Progenitor cell of endocrine pancreas (in vitro differentiated cells): ENCODE data around the gene PDXP. TPM values are rescaled to one million over a fixed set of nuclear protein-coding genes. Genes with fewer than 3 reads are reported as not detected.

ENCODE experiments used
- DNase-seq: peaks from one replicate; pipeline ENCODE4 v3.0.0; 2021; ENCODE audit warnings: low spot score; ENCODE audit not compliant: unreplicated experiment
- H3K27ac Mint-ChIP-seq: 2 replicates; pipeline ENCODE4 v1.8.0; 2021; ENCODE audit warnings: mild to moderate bottlenecking, moderate library complexity, mixed read lengths
- H3K27me3 Mint-ChIP-seq: 2 replicates; pipeline ENCODE4 v1.8.0; 2021; ENCODE audit warnings: mixed read lengths
- H3K36me3 Mint-ChIP-seq: 2 replicates; pipeline ENCODE4 v1.8.0; 2022; ENCODE audit warnings: mixed read lengths; ENCODE audit not compliant: insufficient read depth
- H3K4me1 Mint-ChIP-seq: 2 replicates; pipeline ENCODE4 v1.8.0; 2021; ENCODE audit warnings: low read depth, mixed read lengths
- H3K4me3 Mint-ChIP-seq: 2 replicates; pipeline ENCODE4 v1.8.0; 2021; ENCODE audit warnings: low read depth, mild to moderate bottlenecking, moderate library complexity, mixed read lengths
- H3K9me3 Mint-ChIP-seq: 2 replicates; pipeline ENCODE4 v1.8.0; 2021; ENCODE audit warnings: low read depth, mixed read lengths
- CTCF ChIP-seq: fragments of 200-600 bp; sonication (generic); IDR thresholded peaks from one replicate; pipeline ENCODE4 v1.5.0; 2021; ENCODE audit warnings: antibody characterized with exemption, mild to moderate bottlenecking; ENCODE audit not compliant: unreplicated experiment
- total RNA-seq: library from RNA; stranded (reverse); gene quantifications from 2 replicates; pipeline ENCODE4 v1.2.1, GENCODE V29; 2021

The PDXP gene
- total RNA-seq, 1 donor from 2014 or later = 17.7 TPM

- Mint-ChIP-seq H3K36me3 (peaks cover 8% of the 10 kb centered on the region), H3K9me3 (no peaks in the 10 kb centered on the region), H3K27me3 (no peaks in the 10 kb centered on the region), H3K4me1 (peaks cover 2% of the 10 kb centered on the region), H3K27ac (no peak overlapping the region), H3K4me3 (no peak overlapping the region)
- TF ChIP-seq CTCF = no peak
- DNase-seq = no peak
Measured at GRCh38 chr22:37621352-37621860, 37.1 kb upstream of the PDXP start.

DNA sequence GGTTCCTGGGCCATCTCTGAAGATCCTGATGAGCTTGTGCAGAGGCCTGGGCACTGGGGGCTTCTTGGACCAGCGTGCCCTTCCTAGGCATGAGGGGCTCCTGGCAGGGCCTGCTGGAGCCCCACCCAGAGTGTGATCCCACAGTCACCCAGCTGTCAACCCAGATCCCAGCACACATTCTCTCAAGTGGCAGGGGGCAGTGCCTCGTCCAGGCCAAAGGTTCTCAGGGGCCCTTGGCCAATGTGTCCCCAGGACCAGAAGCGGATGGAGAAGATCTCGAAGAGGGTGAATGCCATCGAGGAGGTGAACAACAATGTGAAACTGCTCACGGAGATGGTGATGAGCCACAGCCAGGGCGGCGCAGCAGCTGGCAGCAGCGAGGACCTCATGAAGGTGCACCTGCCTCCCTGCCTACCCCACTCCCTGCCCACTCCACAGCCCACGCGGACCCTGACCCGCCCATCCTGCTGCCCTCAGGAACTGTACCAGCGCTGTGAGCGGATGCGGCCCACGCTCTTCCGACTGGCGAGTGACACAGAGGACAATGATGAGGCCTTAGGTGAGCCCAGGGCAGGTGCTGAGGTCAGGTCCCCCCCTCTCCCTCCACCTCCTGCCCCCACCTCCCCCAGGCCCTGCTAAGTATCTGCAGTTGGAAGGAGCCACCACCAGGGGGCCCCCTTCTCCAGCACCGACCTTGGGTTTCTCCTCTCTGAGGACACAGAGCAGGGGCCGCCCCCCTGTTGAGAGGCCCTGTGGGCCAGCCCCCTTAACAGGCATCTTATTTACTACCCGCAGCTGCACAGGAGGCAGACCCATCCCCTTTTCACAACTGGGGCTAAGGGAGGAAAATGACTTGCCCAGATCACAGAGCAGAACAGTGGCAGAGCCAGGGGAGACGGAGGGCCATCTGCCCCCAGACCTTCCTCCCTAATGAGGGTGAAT, 35.2 kb upstream of the PDXP start:
- Mint-ChIP-seq H3K4me1 (peaks cover 2% of the 10 kb centered on the region), H3K9me3 (no peaks in the 10 kb centered on the region), H3K36me3 (peaks cover 6% of the 10 kb centered on the region), H3K27ac (no peak overlapping the region), H3K4me3 (no peak overlapping the region), H3K27me3 (no peaks in the 10 kb centered on the region)
- peak; percentile 66 for DNase-seq
- TF ChIP-seq CTCF = peak; percentile 76

GRCh38 chr22:37624017-37624365, 34.5 kb upstream of the PDXP start:
- no peaks in the 10 kb centered on the region for H3K9me3 Mint-ChIP-seq
- no peak overlapping the region for H3K4me3 Mint-ChIP-seq
- TF ChIP-seq CTCF = no peak
- H3K27ac Mint-ChIP-seq = no peak overlapping the region
- peaks cover 2% of the 10 kb centered on the region for H3K4me1 Mint-ChIP-seq
- peaks cover 6% of the 10 kb centered on the region for H3K36me3 Mint-ChIP-seq
- DNase-seq = no peak
- no peaks in the 10 kb centered on the region for H3K27me3 Mint-ChIP-seq

DNA sequence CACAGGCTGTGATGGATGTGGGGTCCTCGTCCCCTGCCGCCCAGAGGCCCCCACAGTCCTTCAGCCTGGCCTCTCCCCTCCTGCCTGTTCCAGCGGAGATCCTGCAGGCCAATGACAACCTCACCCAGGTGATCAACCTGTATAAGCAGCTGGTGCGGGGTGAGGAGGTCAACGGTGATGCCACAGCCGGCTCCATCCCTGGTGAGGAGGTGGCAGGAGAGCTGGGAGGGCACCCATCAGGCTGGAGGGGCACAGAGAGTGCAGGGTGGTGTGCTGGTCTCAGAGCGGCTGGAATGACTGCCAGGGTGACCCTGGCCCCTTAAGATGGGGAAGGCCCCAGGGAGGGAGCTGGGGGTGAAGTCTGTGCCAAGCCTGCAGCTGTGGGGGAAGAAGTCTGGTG, 33.6 kb upstream of the PDXP start:
- Mint-ChIP-seq H3K27ac (no peak overlapping the region), H3K9me3 (no peaks in the 10 kb centered on the region), H3K36me3 (peaks cover 6% of the 10 kb centered on the region), H3K4me1 (peaks cover 2% of the 10 kb centered on the region), H3K4me3 (no peak overlapping the region), H3K27me3 (no peaks in the 10 kb centered on the region)
- DNase-seq = no peak
- no peak for TF ChIP-seq CTCF

DNA sequence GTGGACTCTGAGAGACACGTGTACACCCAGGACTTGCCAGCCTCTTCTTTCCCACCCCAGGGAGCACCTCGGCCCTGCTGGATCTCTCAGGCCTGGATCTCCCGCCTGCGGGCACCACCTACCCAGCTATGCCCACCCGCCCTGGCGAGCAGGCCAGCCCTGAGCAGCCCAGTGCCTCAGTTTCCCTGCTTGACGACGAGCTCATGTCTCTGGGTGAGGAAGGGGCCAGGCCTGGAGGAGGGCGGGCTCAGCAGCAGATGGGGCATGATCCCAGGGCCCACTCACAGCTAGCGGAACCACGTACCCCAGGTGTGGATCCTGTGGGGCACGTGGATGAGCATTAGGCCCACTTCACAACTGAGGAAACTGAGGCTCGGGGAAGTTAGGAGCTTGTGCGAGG, 32.8 kb upstream of the PDXP start:
- H3K36me3 Mint-ChIP-seq = peaks cover 4% of the 10 kb centered on the region
- peaks cover 2% of the 10 kb centered on the region for H3K4me1 Mint-ChIP-seq
- H3K4me3 Mint-ChIP-seq = no peak overlapping the region
- no peaks in the 10 kb centered on the region for H3K9me3 Mint-ChIP-seq
- DNase-seq = no peak
- no peak for TF ChIP-seq CTCF
- peak overlapping the region; percentile 82 for H3K27ac Mint-ChIP-seq
- no peaks in the 10 kb centered on the region for H3K27me3 Mint-ChIP-seq
